RPMI7951 (cell line): ENCODE data around the gene AMBP. TPM values are rescaled to one million over a fixed set of nuclear protein-coding genes. Genes with fewer than 3 reads are reported as not detected.

ENCODE experiments used
- DNase-seq: peaks from one replicate; pipeline ENCODE4 v3.0.0-alpha.2; 2012; ENCODE audit warnings: low read depth
- total RNA-seq: library from RNA; depleted of rRNA; stranded (reverse); fragments of >200 nt; shearing (Covaris generic); gene quantifications from 2 replicates; pipeline ENCODE4 v1.2.3, GENCODE V29; 2014

The AMBP gene
- total RNA-seq, 1 experiment from 2014 or later: 0.48 TPM

GRCh38 chr9:114112778-114113584, 34.9 kb upstream of the AMBP start:
- peak; percentile 71 for DNase-seq

GRCh38 chr9:114112325-114112724, 34.2 kb upstream of the AMBP start:
- no peak for DNase-seq

GRCh38 chr9:114110180-114110579, 32.1 kb upstream of the AMBP start:
- peak; percentile 55 for DNase-seq

DNA sequence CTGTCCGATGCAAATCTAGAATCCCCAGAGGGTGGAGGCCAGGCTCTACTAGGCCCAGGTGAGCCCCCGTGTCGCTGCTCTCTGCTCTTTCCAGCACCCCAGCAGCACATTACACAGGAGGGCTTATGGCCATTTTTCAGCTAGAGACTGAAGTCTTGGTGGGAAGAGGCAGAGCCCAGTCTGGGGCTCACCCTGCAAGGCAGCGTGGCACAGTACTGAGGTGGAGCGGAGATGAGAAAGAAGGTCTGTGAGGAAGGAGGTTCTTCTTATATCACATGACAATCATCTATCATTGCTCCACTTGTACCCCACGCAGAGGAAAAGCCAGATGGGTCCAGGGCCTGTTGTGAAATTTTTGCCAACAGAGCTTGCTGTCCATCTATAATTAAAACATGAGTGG, 31.0 kb upstream of the AMBP start:
- no peak for DNase-seq

DNA sequence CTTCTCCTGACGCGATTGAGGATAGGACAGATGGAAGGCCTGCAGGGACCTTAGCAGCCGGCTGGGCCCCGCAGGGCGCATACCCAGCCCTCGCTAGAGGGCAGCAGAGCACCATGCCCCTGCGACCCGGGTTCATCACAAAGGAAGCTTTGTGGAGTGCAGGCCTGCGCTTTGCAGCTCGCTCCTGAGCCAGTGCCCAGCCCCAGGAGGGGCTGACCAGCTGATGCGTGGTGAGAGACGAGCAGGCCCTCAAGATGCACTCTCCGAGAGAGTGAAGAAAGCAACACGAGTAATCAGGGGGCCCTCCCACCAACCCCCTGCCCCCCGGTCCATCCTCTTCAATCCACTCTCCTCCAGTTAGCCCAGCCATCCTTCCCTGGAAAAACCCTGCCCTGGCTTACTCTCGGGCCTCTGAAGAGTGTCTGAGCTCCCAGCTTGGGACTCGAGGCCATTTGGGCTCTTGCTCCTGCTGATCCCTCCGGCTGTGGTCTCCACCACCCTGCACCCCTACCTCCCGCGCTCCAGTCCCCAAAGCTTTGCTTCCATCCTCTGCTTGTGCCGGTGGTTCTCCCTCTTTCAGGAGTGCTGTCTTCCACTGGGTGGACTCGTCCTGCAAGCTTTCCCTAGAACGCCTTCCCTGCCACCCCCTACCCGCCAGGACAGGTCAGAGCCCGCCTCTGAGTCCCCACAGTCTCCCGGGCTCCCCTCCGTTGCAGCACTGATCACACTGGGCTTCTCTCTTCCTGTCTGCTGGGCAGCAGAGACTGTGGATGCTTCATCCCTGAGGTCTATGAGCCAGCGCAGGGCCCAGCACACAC, 30.1 kb upstream of the AMBP start:
- peak; percentile 65 for DNase-seq

GRCh38 chr9:114107286-114108001, 29.3 kb upstream of the AMBP start:
- DNase-seq: no peak

GRCh38 chr9:114105236-114105635, 27.1 kb upstream of the AMBP start:
- DNase-seq: no peak

- no peak for DNase-seq
Measured at GRCh38 chr9:114102484-114102883, 24.4 kb upstream of the AMBP start.

DNA sequence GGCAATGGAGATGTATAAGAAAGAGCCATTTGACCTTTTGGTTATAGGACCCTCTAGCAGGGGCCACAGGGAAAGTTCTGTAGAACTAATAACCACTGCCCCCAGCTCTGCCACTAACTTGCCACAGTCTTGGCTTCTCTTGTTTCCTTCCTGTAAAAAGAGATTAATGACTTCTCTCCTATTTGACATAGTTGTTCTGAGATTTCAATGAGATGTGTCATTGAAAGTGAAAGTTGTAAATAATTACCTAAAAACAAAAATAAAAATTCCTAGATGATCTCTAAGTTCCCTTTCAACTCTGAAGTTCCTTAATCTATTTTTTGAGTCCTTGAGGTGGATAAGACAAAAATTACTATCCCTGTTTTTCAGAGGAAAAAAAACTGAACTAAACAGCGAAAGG, 22.4 kb upstream of the AMBP start:
- no peak for DNase-seq

GRCh38 chr9:114099669-114100270, 21.7 kb upstream of the AMBP start:
- DNase-seq: no peak

GRCh38 chr9:114098936-114099668, 21.0 kb upstream of the AMBP start, which contains the start of gene KIF12:
Gene KIF12 (minus strand): TSS chr9:114099292. CDS start chr9:114099276, 16 bp downstream.
- no peak for DNase-seq

DNA sequence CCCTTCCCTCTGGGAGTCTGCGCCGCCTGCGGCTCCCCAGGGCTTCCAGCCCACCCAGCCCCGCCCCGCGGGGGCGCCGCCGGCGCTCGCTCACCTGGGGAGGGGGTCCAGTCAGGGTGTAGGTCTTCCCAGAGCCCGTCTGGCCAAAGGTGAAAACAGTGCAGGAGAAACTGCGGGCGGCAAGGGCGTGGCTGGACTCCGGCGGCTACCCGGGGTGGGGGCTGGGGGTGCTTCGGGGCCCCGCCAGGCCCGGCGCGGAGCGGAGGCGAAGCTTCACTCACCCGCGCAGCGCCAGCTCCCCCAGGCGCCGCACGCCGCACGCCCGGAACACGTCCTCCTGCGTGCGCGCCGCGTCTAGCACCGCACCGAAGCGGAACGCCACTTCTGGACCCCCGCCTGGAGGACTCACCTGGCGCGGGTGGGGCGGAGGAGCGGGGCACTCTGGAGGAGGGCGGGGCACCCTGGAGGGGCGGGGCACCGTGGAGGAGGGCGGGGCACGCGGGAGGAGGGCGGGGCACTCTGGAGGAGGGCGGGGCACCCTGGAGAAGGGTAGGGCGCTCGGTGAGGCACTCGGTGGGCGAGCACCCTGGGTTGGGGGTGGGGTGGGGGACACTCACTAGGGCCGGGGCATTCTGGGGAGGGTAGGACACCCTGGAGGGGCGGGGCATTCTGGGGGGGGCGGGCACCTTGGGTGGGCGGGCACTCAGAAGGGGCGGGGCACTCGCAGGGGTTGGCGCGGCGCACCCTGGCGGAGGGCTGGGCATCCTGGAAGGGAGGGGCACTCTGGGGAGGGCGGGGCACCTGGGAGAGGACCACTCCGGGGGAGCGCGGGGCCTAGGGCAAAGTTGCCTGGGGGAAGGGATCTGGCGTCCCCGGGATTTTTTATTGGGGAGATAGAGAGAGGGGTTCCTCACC, 20.2 kb upstream of the AMBP start:
- DNase-seq: peak; percentile 26

DNA sequence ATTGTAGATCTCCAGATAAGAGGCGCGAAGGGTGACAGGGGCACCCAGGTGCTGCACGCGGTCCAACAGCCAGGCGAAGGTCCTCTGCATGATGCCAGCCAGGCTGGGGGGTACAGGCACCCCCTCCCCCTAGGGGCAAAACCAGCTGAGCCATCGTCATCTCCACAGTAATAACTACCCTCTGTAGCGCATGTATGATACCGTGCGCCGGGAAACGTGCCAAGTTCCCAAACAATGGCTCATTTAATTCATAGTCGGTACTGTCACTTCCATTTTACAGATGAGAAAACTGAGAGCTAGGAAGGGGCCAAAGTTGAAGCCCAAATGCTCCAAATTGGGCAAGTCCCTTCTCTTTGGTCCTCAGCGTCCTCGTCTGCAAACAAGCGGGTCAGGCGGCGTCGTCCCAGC, 19.5 kb upstream of the AMBP start:
- peak; percentile 26 for DNase-seq

DNA sequence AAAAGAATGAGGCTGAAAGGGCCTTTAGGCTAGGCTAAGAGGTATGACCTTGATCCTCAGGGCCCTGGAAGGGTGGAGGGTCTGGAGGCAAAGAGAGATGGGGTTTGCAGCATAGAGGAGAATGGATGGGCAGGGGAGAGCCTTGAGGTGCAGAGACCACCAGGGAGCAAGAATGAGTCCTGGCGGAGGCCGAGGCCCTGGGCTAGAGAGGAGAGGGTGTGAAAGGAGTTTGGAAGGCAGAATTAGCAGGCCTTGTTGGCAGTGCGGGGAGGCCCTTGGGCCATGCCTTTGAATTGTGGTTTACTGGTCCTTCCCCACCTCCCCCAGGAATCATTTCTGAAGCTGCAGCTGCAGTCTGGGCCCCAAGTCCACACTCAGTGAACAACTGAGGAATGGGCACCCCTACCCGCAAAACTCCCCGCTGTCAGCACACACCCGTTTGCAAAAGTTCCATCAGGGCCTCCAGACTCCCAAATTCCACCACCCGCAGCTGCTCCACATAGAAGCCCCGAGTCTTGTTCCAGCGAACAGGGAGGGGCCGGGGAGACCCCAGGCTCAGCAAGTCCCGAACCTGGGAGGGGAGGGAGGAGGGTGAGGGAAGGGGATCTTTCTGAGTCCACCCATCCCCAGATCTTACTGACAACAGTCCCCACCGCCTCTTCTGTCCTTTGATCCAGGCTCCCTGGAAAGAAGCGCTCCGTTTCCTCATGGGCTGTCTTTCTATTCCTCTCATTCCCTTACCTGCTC, 18.9 kb upstream of the AMBP start:
- no peak for DNase-seq

- DNase-seq: no peak
Measured at GRCh38 chr9:114096041-114096511, 18.0 kb upstream of the AMBP start.

GRCh38 chr9:114094971-114095370, 16.9 kb upstream of the AMBP start:
- no peak for DNase-seq

GRCh38 chr9:114093761-114094505, 15.8 kb upstream of the AMBP start:
- DNase-seq: no peak

DNA sequence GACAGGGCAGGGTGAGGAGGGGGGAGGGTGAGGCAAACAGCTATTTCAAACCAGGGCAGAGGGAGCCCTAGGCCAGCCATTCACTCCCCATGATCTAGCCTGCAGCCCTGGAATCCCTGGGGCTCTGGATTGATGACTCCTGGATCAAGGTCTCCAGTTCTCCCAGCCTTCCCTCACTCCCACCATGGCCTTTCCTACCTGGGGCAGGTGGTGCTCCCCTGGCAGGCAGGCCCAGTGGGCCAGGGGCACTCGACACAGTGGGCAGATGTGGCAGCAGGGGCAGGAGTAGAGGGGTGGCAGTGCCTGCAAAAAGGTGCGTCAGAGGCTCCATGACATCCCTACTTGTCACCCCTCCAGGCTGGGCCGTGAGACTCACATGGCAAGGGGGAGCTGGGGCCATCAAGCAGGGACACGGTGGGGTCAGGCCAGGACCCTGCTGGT, 15.0 kb upstream of the AMBP start:
- no peak for DNase-seq
